ENCODE measurements around the gene FHDC1.

The FHDC1 gene

DNA sequence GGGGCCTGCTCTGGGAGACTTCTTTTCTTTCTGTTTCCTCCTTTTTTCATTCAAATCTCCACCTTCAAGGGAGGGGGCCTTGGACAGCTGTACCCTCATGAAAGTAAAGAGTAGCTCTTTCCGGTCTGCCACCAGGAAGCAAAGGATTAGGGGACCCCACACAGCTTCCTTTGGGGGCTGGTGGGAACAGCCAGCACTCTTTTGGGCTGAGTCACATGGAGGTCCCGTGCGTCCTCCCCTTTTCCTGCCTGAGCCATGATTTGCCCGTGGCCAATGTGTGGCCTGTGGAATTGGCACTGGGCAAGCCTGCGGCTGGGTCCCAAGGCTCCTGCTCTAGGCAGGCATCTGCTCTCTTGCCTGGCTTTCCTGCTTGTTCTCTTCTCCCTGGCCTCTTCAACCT, 65.5 kb downstream of the FHDC1 start:
- no peak for DNase-seq

DNA sequence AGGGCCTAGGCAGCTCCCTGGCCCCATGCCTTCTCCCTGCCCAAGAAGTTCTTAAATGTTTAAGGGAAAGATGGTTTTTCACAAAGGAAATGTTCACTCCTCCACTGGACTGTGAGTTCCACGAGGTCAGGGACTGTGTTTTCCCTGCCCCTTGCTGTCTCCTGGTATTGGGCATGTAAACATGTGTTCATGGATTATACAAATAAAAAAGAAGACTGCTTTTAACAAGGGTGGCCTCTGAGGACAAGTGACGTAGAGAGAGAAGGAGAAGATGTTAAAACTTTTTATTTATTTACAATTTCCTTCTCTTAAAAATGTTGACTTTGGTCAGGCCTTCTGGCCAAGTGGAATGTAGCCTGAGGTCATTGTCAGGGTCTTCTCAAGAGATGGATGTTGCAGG, 66.0 kb downstream of the FHDC1 start:
- DNase-seq, result no peak

DNA sequence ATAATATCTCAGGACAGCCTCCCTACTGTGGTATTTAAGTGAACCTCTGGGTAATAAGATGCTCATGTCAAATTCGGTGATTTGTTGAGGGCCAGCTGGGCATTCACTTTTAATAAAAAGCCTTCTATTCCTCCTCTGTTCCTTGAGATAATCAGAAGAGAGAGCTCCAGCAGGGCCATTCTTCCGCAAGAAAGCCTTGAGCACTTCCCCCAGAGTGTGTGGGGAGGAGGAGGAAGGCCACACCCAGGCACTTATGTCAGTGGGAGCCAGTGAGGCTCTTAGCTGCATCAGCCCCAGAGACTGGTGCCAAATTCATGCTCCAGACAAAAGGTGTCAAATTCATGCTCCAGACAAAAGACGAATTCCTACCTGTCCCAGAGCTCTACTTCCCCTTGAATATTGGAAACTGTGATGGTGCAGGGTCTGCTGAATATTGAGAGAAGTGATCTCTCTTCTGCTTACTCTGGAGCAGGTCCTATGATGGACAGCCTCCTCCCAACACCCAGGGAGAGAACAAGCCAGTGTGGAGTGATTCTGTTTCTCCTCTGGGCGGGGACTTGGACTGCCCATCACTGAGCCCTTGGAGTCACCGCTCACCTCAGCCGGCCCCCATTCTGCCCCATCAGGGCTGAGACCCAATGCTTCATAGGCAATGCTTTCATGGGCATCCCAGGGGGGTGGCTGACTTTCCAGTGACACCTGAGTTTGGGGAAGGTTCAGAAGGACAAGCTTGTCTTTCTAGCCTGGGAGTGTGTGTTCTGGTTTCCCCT, 68.1 kb downstream of the FHDC1 start:
- DNase-seq, result no peak

DNA sequence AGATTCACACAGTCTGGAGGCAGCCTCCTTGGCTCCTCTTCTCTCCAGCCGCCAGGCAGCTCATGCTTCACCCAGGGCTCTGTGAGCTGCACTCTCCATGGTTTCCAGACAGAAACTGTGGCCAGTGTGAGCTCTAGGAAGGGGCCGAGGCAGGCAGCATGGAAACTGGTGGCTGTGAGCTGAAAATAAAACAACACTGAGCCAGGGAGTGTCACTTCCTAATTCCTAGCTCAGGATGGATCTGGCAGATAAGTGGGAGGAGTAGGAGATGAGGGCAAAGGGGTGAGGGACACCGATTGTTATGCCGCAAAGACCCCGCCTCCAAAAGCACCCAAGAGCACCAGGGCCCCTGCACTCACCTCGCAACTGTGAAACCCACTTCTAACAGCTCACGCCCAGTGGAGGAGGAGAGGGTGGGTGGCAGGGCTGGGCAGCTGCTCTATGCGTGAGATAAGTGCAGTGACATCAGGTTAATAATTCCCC, 69.8 kb downstream of the FHDC1 start:
- DNase-seq, result no peak

- no peak for DNase-seq
These were observed 72.6 kb downstream of the FHDC1 start for GRCh38 chr4:153008578-153009199.

DNA sequence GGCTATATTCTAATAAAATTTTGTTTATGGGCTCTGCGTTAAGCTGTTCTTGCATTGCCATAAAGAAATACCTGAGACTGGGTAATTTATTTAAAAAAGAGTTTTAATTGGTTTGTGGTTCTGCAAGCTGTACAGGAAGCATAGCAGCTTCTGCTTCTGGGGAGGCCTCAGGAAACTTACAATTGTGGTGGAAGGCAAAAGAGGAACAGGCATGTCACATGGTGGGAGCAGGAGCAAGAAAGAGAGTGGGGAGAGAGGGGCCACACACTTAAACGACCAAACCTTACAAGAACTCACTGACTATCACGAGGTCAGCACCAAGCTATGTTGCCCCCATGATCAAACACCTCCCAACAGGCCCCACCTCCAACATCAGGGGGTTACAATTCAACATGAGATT, 74.0 kb downstream of the FHDC1 start:
- no peak for DNase-seq

DNA sequence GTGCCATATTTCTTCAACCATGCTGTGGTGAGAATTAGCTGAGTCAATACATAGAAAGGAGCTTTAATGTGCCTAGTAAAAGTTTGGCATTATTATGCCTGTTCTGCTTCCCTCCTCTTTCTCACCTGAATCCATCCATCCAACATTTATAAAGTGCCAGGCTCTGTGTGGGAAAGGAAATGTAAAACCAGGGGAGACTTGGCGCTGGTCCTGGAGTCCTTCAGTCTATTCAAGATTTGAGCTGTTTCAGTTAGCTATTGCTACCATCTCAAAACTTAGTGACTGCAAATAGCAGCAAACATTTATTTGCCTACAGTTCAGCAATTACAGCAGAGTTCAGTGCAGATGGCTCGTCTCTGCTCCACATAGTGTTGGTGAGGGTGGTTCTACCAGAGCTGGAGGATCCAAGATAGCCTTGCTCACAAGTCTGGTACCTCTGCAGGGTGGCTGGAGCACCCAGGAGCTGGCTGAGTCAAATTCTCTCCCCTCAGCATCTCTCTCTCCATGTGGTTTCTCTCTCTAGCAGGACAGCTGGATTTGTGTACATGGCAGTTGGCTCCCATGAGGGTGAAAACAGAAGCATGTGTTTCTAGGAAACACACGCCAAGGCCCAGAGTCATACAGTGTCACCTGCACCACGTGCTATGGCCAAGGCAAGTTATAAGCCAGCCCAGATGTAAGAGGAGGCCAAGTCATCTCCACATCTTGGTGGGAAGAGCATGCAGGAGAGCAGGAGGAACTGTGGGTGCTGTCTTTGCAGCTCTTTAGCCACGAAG, 77.3 kb downstream of the FHDC1 start:
- DNase-seq, result no peak

GRCh38 chr4:153014460-153014859, 78.3 kb downstream of the FHDC1 start:
- no peak for DNase-seq

DNA sequence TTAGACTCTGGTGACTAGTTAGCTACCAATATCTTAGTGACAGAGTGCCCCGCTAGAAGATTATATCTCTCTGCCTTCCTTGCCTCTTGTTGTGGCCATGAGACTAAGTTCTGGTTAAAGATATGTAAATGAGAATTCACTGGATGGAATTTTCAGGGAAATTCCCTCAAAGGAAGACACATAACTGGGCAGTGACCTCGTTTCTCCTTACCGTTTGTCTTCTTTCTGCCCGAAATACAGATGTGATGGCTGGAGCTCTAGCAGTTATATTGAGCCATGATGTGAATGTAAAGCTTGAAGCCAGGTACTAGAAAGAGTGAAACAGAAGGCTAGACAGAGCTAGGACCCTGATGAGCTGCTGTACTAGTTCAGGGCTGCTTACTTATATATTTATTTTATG, 80.5 kb downstream of the FHDC1 start:
- DNase-seq, result no peak

- no peak for DNase-seq
These were observed 81.9 kb downstream of the FHDC1 start for GRCh38 chr4:153018031-153018430.

DNA sequence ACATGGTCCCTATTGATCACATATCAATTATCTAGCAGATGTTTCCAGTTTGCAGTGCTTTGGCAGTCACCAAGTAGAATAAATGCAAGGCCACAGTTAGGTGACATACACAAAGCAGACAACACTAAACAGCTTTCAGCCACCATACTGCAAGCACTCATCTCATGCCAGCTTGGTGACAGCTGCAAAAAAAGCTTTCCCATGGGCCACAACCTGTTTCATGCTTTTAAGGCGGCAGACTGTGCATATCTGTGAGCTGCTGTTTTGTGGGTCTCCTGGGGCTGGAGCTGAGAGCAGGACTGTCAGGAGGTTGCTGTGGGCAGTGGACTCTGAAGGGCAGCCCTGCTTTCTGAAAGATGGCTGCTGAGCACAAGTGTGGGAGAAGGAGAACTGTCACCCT, 82.6 kb downstream of the FHDC1 start:
- DNase-seq, result no peak

GRCh38 chr4:153019906-153020305, 83.8 kb downstream of the FHDC1 start:
- DNase-seq, result no peak

- DNase-seq, result no peak
These were observed 84.3 kb downstream of the FHDC1 start for GRCh38 chr4:153020457-153020856.

- DNase-seq, result no peak
These were observed 85.2 kb downstream of the FHDC1 start for GRCh38 chr4:153021276-153021675.

- DNase-seq, result no peak
These were observed 86.2 kb downstream of the FHDC1 start for GRCh38 chr4:153022241-153022715.

- DNase-seq, result no peak
These were observed 87.0 kb downstream of the FHDC1 start for GRCh38 chr4:153023139-153023538.

- no peak for DNase-seq
These were observed 87.7 kb downstream of the FHDC1 start for GRCh38 chr4:153023692-153024394.

GRCh38 chr4:153024466-153024865, 88.3 kb downstream of the FHDC1 start:
- DNase-seq, result no peak

GRCh38 chr4:153025406-153025805, 89.3 kb downstream of the FHDC1 start:
- DNase-seq, result no peak

- no peak for DNase-seq
These were observed 90.6 kb downstream of the FHDC1 start for GRCh38 chr4:153026591-153027346.

DNA sequence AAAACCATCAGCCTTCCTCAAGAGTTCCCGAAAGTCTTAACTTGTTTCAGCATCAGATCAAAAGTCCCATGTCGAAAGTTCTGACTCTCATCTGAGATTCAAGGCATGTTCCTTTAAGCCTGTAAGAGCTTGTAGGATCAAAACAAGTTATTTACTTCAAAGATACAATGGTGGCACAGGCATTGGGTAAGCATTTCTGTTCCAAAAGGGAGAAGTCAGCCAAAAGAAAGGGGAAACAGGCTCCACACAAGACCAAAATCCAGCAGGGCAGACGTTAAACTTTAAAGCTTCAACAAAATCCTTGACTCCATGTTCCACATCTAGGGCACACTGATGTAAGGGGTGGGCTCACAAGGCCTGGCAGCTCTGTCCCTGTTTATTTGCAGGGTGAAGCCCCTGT, 91.7 kb downstream of the FHDC1 start:
- DNase-seq, result no peak
